Neural progenitor cell (in vitro differentiated cells): ENCODE data around the gene VOPP1. TPM values are rescaled to one million over a fixed set of nuclear protein-coding genes. Genes with fewer than 3 reads are reported as not detected.

Experiments
- DNase-seq: peaks from one replicate; pipeline ENCODE4 v3.0.0-alpha.2; 2016; ENCODE audit warnings: low spot score
- H2AFZ ChIP-seq: fragments of 200-600 bp; sonication (generic); replicated peaks from 2 replicates; pipeline ENCODE4 v1.6.1; 2016; ENCODE audit warnings: antibody characterized with exemption
- H3F3A ChIP-seq: fragments of 200-600 bp; sonication (generic); 2 replicates; pipeline ENCODE4 v1.6.1; 2016; ENCODE audit warnings: antibody characterized with exemption, low read depth
- H3K27ac ChIP-seq: fragments of 200-600 bp; sonication (generic); 2 replicates; pipeline ENCODE4 v1.5.1; 2016; ENCODE audit warnings: mild to moderate bottlenecking
- H3K27me3 ChIP-seq: fragments of 200-600 bp; sonication (generic); 2 replicates; pipeline ENCODE4 v1.6.1; 2016; ENCODE audit warnings: mild to moderate bottlenecking, moderate library complexity
- H3K36me3 ChIP-seq: fragments of 200-600 bp; sonication (generic); 2 replicates; pipeline ENCODE4 v1.5.1; 2016
- H3K4me1 ChIP-seq: fragments of 200-600 bp; sonication (generic); 2 replicates; pipeline ENCODE4 v1.6.1; 2016; ENCODE audit warnings: mixed run types
- H3K4me2 ChIP-seq: fragments of 200-600 bp; sonication (generic); 2 replicates; pipeline ENCODE4 v1.6.1; 2016
- H3K4me3 ChIP-seq: fragments of 200-600 bp; sonication (generic); 2 replicates; pipeline ENCODE4 v1.5.1; 2016
- H3K79me2 ChIP-seq: fragments of 200-600 bp; sonication (generic); 2 replicates; pipeline ENCODE4 v1.6.1; 2016; ENCODE audit warnings: low read depth
- H3K9ac ChIP-seq: fragments of 200-600 bp; sonication (generic); 2 replicates; pipeline ENCODE4 v1.6.1; 2016
- H3K9me3 ChIP-seq: fragments of 200-600 bp; sonication (generic); 2 replicates; pipeline ENCODE4 v1.5.1; 2016; ENCODE audit warnings: low read depth
- H4K20me1 ChIP-seq: fragments of 200-600 bp; sonication (generic); 2 replicates; pipeline ENCODE4 v1.6.1; 2016; ENCODE audit warnings: low read depth
- H3K27ac Mint-ChIP-seq: 3 replicates; pipeline ENCODE4 v1.8.0; 2021; ENCODE audit warnings: mixed read lengths
- H3K27me3 Mint-ChIP-seq: 2 replicates; pipeline ENCODE4 v1.8.0; 2022; ENCODE audit warnings: low read depth, mild to moderate bottlenecking, inconsistent platforms, moderate library complexity, mixed read lengths; ENCODE audit not compliant: insufficient read depth
- H3K36me3 Mint-ChIP-seq: 3 replicates; pipeline ENCODE4 v1.8.0; 2021; ENCODE audit warnings: mixed read lengths
- H3K4me1 Mint-ChIP-seq: 3 replicates; pipeline ENCODE4 v1.8.0; 2021; ENCODE audit warnings: mixed read lengths
- H3K4me3 Mint-ChIP-seq: 3 replicates; pipeline ENCODE4 v1.8.0; 2021; ENCODE audit warnings: mild to moderate bottlenecking, moderate library complexity, mixed read lengths
- H3K9me3 Mint-ChIP-seq: 3 replicates; pipeline ENCODE4 v1.8.0; 2020; ENCODE audit warnings: mixed read lengths
- EZH2 ChIP-seq: fragments of 200-600 bp; sonication (generic); IDR thresholded peaks from 2 replicates; pipeline ENCODE4 v1.6.1; 2017; ENCODE audit warnings: antibody characterized with exemption, mild to moderate bottlenecking, moderate library complexity
- EZH2phosphoT487 ChIP-seq: fragments of 200-600 bp; sonication (generic); IDR thresholded peaks from 2 replicates; pipeline ENCODE4 v1.6.1; 2017; ENCODE audit warnings: antibody characterized with exemption
- total RNA-seq: library from RNA; depleted of rRNA; stranded (reverse); fragments of >200 nt; gene quantifications from 2 replicates; pipeline ENCODE4 v1.2.3, GENCODE V29; 2015; ENCODE audit warnings: low replicate concordance
- TF ChIP-seq, protein P1 (sequence below): fragments of 200-600 bp; sonication (generic); IDR thresholded peaks from 2 replicates; pipeline ENCODE4 v1.5.1; 2017; ENCODE audit warnings: antibody characterized with exemption, mild to moderate bottlenecking

The VOPP1 gene
- total RNA-seq, 1 donor from 2014 or later, result 46.6 TPM

DNA sequence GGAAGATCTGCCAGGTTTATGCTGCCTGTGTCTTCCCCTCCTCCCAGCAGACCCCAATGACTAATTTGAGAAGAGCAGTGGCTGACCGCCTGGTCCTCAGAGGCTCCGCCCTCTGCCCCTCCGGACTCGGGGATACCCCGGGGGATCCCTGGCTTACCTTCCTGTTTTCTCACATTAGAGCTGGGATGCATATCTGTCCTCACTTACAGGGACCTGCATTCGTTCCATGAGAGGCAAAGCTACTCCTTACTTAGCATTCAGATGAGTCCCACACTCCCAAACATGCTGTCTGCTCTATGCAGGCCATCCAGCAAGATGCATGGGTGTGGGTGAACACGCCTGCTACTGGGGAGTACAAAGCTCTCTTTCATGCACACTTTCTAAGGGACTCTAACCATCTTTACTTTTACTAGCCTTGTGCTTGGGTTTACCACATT lies 24.0 kb downstream of the VOPP1 start:
- H3K4me3 Mint-ChIP-seq, result no peak overlapping the region
- peaks cover 28% of the 10 kb centered on the region for H3K4me1 Mint-ChIP-seq
- no peak overlapping the region for H3K9ac ChIP-seq
- H3K27ac ChIP-seq, result no peak overlapping the region
- no peak overlapping the region for H3K4me3 ChIP-seq
- TF ChIP-seq EZH2phosphoT487 (no peak), EZH2 (no peak)
- TF ChIP-seq, protein P1, sequence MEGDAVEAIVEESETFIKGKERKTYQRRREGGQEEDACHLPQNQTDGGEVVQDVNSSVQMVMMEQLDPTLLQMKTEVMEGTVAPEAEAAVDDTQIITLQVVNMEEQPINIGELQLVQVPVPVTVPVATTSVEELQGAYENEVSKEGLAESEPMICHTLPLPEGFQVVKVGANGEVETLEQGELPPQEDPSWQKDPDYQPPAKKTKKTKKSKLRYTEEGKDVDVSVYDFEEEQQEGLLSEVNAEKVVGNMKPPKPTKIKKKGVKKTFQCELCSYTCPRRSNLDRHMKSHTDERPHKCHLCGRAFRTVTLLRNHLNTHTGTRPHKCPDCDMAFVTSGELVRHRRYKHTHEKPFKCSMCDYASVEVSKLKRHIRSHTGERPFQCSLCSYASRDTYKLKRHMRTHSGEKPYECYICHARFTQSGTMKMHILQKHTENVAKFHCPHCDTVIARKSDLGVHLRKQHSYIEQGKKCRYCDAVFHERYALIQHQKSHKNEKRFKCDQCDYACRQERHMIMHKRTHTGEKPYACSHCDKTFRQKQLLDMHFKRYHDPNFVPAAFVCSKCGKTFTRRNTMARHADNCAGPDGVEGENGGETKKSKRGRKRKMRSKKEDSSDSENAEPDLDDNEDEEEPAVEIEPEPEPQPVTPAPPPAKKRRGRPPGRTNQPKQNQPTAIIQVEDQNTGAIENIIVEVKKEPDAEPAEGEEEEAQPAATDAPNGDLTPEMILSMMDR, result no peak
- DNase-seq, result no peak
- no peaks in the 10 kb centered on the region for H3K36me3 ChIP-seq
- H3K9me3 ChIP-seq, result no peaks in the 10 kb centered on the region
- no peaks in the 10 kb centered on the region for H3K4me1 ChIP-seq
- H4K20me1 ChIP-seq, result peaks cover 33% of the 10 kb centered on the region
- peaks cover 93% of the 10 kb centered on the region for H3K79me2 ChIP-seq
- H3K27ac Mint-ChIP-seq, result no peak overlapping the region
- H3K27me3 Mint-ChIP-seq, result peaks cover 3% of the 10 kb centered on the region
- no peaks in the 10 kb centered on the region for H3K27me3 ChIP-seq
- H3F3A ChIP-seq, result no peaks in the 10 kb centered on the region
- peaks cover 3% of the 10 kb centered on the region for H3K36me3 Mint-ChIP-seq
- no peaks in the 10 kb centered on the region for H3K9me3 Mint-ChIP-seq
- H3K4me2 ChIP-seq, result no peak overlapping the region
- H2AFZ ChIP-seq, result no peak overlapping the region

- Histone ChIP-seq H2AFZ (no peak overlapping the region), H3K27me3 (no peaks in the 10 kb centered on the region), H3F3A (no peaks in the 10 kb centered on the region), H3K4me1 (no peaks in the 10 kb centered on the region), H3K4me3 (no peak overlapping the region), H3K36me3 (no peaks in the 10 kb centered on the region), H3K9me3 (no peaks in the 10 kb centered on the region), H4K20me1 (peaks cover 24% of the 10 kb centered on the region), H3K27ac (no peak overlapping the region), H3K79me2 (peaks cover 86% of the 10 kb centered on the region), H3K9ac (no peak overlapping the region), H3K4me2 (no peak overlapping the region)
- H3K4me3 Mint-ChIP-seq, result no peak overlapping the region
- TF ChIP-seq, protein P1, result no peak
- TF ChIP-seq EZH2 (no peak), EZH2phosphoT487 (no peak)
- no peak for DNase-seq
- H3K4me1 Mint-ChIP-seq, result peaks cover 14% of the 10 kb centered on the region
- H3K27ac Mint-ChIP-seq, result no peak overlapping the region
- peaks cover 3% of the 10 kb centered on the region for H3K36me3 Mint-ChIP-seq
- H3K27me3 Mint-ChIP-seq, result peaks cover under 1% of the 10 kb centered on the region
- H3K9me3 Mint-ChIP-seq, result peaks cover 2% of the 10 kb centered on the region
Measured at GRCh38 chr7:55546814-55547213, 25.5 kb downstream of the VOPP1 start.

DNA sequence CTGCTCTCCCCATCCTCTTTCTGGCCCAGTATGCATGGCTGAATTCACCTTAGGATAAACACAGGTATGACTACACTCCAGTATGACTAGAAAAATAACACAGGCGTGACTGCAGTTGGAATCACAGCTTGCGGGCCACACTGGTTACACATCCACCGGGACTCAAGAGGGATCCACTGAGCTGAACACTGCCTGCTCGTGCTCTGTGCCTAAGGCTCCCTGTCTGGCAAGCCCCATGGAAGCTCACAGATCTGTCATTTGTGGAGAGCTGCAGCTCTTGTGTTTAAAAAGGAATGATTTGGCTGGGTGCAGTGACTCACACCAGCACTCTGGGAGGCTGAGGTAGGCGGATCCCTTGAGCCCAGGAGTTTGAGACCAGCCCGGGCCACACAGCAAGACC lies 26.8 kb downstream of the VOPP1 start:
- Histone ChIP-seq H3K27me3 (no peaks in the 10 kb centered on the region), H4K20me1 (peaks cover 17% of the 10 kb centered on the region), H3K79me2 (peaks cover 80% of the 10 kb centered on the region), H3K9ac (no peak overlapping the region), H3K4me2 (no peak overlapping the region), H3K36me3 (no peaks in the 10 kb centered on the region), H3K4me1 (no peaks in the 10 kb centered on the region), H3F3A (no peaks in the 10 kb centered on the region), H3K4me3 (no peak overlapping the region), H2AFZ (no peak overlapping the region), H3K9me3 (no peaks in the 10 kb centered on the region), H3K27ac (no peak overlapping the region)
- peaks cover 5% of the 10 kb centered on the region for H3K36me3 Mint-ChIP-seq
- DNase-seq, result no peak
- H3K27me3 Mint-ChIP-seq, result no peaks in the 10 kb centered on the region
- peaks cover 3% of the 10 kb centered on the region for H3K9me3 Mint-ChIP-seq
- no peak overlapping the region for H3K4me3 Mint-ChIP-seq
- TF ChIP-seq, protein P1, result no peak
- no peak for TF ChIP-seq EZH2
- TF ChIP-seq EZH2phosphoT487, result no peak
- H3K4me1 Mint-ChIP-seq, result peaks cover 5% of the 10 kb centered on the region
- no peak overlapping the region for H3K27ac Mint-ChIP-seq
